PC-9 (cell line): Measurements from ENCODE around the gene LRRC8C. TPM values are rescaled to one million over a fixed set of nuclear protein-coding genes. Genes with fewer than 3 reads are reported as not detected.

Experiments used
- BruUV-seq: library from RNA; stranded (reverse); fragments of 400-500 nt; replicated peaks from 2 replicates; lab custom pipeline; 2021; lab: Mats Ljungman, UMichigan
- CTCF ChIA-PET: fragments of 300-600 bp; sonication (Branson Sonifier 250); formaldehyde crosslinking; loops from one replicate; lab custom pipeline; 2022; ENCODE audit warnings: antibody characterized with exemption; lab: Charles Lee
- POLR2A ChIA-PET: fragments of 300-600 bp; sonication (Branson Sonifier 250); formaldehyde crosslinking; loops from one replicate; lab custom pipeline; 2022; ENCODE audit warnings: antibody characterized with exemption; ENCODE audit not compliant: unreplicated experiment; lab: Charles Lee
- DNase-seq, 2 experiments: peaks; one replicate each; pipeline versions ENCODE4 v3.0.0 to v3.0.0-alpha.2; 2015 to 2022; ENCODE audit warnings: mixed read lengths in 1 of 2
- H2AFZ ChIP-seq: fragments of 200-600 bp; sonication (generic); 2 replicates; pipeline ENCODE4 v1.8.1; 2017; ENCODE audit warnings: antibody characterized with exemption
- H3F3A ChIP-seq: fragments of 200-600 bp; sonication (generic); 2 replicates; pipeline ENCODE4 v1.8.1; 2017; ENCODE audit warnings: antibody characterized with exemption, mild to moderate bottlenecking, low read depth; ENCODE audit not compliant: insufficient read depth
- H3K27ac ChIP-seq: fragments of 200-600 bp; sonication (generic); 2 replicates; pipeline ENCODE4 v1.6.1; 2016; ENCODE audit warnings: mixed run types
- H3K27me3 ChIP-seq: fragments of 200-600 bp; sonication (generic); 2 replicates; pipeline ENCODE4 v1.6.1; 2016; ENCODE audit warnings: low read depth, mixed run types; ENCODE audit not compliant: insufficient read depth
- H3K36me3 ChIP-seq: fragments of 200-600 bp; sonication (generic); 2 replicates; pipeline ENCODE4 v1.6.1; 2016; ENCODE audit warnings: low read depth, mixed run types
- H3K4me1 ChIP-seq: fragments of 200-600 bp; sonication (generic); replicated peaks from 2 replicates; pipeline ENCODE4 v1.6.1; 2016; ENCODE audit warnings: mixed run types; ENCODE audit not compliant: insufficient read depth
- H3K4me2 ChIP-seq: fragments of 200-600 bp; sonication (generic); 2 replicates; pipeline ENCODE4 v1.6.1; 2017; ENCODE audit warnings: mixed run types
- H3K4me3 ChIP-seq: fragments of 200-600 bp; sonication (generic); 2 replicates; pipeline ENCODE4 v1.6.1; 2016; ENCODE audit warnings: mixed run types
- H3K79me2 ChIP-seq: fragments of 200-600 bp; sonication (generic); 2 replicates; pipeline ENCODE4 v1.6.1; 2017; ENCODE audit warnings: low read depth, mixed run types
- H3K9me2 ChIP-seq: fragments of 200-600 bp; sonication (generic); 2 replicates; pipeline ENCODE4 v1.8.1; 2017; ENCODE audit warnings: mild to moderate bottlenecking; ENCODE audit not compliant: insufficient read depth
- H3K9me3 ChIP-seq: fragments of 200-600 bp; sonication (generic); 2 replicates; pipeline ENCODE4 v1.8.1; 2016; ENCODE audit warnings: low read depth; ENCODE audit not compliant: insufficient read depth
- H4K20me1 ChIP-seq: fragments of 200-600 bp; sonication (generic); 2 replicates; pipeline ENCODE4 v1.8.1; 2017; ENCODE audit not compliant: insufficient read depth
- CTCF ChIP-seq: fragments of 200-600 bp; sonication (generic); conservative IDR thresholded peaks from 2 replicates; pipeline ENCODE4 v1.6.1; 2017; ENCODE audit warnings: mixed run types, antibody characterized with exemption, mild to moderate bottlenecking, moderate library complexity
- EZH2 ChIP-seq: fragments of 200-600 bp; sonication (generic); IDR thresholded peaks from 2 replicates; pipeline ENCODE4 v1.8.0; 2017; ENCODE audit warnings: antibody characterized with exemption, low read depth
- intact Hi-C: fragments of 100-400 bp; cut with micrococcal nuclease; formaldehyde crosslinking; loops from one replicate; pipeline ENCODE4 v1.10.0; 2022; ENCODE audit not compliant: unreplicated experiment
- total RNA-seq: library from RNA; stranded (reverse); gene quantifications from 2 replicates; pipeline ENCODE4 v1.2.3, GENCODE V29; 2021

Gene LRRC8C
- total RNA-seq, 1 experiment from 2014 or later: 2.2 TPM

DNA sequence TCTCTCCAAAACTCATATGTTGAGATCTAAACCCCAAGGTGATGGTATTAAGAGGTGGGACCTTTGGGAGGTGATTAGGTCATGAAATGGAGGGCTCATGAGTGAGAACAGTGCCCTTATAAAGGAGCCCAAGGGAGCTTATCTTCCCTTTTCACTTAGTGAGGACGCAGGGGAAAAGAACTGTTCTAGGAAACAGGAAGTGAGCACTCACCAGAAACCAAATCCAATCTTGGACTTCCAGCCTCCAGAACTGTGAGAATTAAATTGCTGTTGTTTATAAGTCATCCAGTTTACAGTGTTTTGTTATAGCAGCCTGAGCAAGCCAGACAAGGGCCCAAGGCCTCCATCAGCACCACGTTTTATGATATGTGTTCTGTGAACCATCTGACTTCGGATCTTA is 127.6 kb downstream of the LRRC8C start:
- Histone ChIP-seq H3F3A (no peaks in the 10 kb centered on the region), H3K27ac (no peak overlapping the region), H3K4me1 (peaks cover 5% of the 10 kb centered on the region), H3K27me3 (no peaks in the 10 kb centered on the region), H3K4me2 (no peak overlapping the region), H3K4me3 (no peak overlapping the region), H3K9me2 (no peaks in the 10 kb centered on the region), H3K36me3 (no peaks in the 10 kb centered on the region), H3K9me3 (no peaks in the 10 kb centered on the region), H4K20me1 (no peaks in the 10 kb centered on the region), H3K79me2 (no peaks in the 10 kb centered on the region), H2AFZ (no peak overlapping the region)
- no TSS peak for BruUV-seq
- CTCF ChIA-PET: no interaction called here
- TF ChIP-seq CTCF (no peak), EZH2 (no peak)
- intact Hi-C loops: loop anchor here (5.0 kb wide), 2 partner anchors 403 to 758 kb away; no protein-coding TSS in a partner anchor
- no peak for DNase-seq
- POLR2A ChIA-PET: no interaction called here

DNA sequence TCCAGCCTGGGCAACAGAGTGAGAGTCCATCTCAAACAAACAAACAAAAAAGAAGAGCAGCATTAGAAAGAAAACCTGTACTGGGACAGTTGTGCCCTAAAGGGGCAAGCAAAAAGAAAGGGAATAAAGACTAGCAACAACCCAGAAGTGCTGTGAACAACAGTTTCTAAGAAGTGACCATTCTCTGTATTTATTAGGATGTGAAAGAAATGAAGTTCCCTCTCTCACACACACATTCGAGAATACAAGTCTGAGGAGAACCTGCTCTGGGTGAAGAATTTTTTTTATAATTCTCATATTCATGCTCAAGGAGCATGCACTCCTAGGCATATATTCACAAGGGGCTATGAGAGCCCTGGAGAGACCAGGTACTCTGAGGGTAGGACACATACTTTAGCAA is 128.4 kb downstream of the LRRC8C start:
- no peak overlapping the region for H3K27ac ChIP-seq
- H2AFZ ChIP-seq: no peak overlapping the region
- no peaks in the 10 kb centered on the region for H3F3A ChIP-seq
- no peak for DNase-seq
- no peaks in the 10 kb centered on the region for H3K79me2 ChIP-seq
- no peaks in the 10 kb centered on the region for H3K9me3 ChIP-seq
- no TSS peak for BruUV-seq
- intact Hi-C loops: loop anchor here (5.0 kb wide), 2 partner anchors 404 to 759 kb away; no protein-coding TSS in a partner anchor
- ChIA-PET POLR2A (no interaction called here), CTCF (no interaction called here)
- TF ChIP-seq CTCF (no peak), EZH2 (no peak)
- no peaks in the 10 kb centered on the region for H3K27me3 ChIP-seq
- peaks cover 5% of the 10 kb centered on the region for H3K4me1 ChIP-seq
- no peaks in the 10 kb centered on the region for H3K9me2 ChIP-seq
- H3K4me2 ChIP-seq: no peak overlapping the region
- H3K4me3 ChIP-seq: no peak overlapping the region
- H3K36me3 ChIP-seq: no peaks in the 10 kb centered on the region
- no peaks in the 10 kb centered on the region for H4K20me1 ChIP-seq

- TF ChIP-seq CTCF (no peak), EZH2 (no peak)
- DNase-seq: no peak
- Histone ChIP-seq H3F3A (no peaks in the 10 kb centered on the region), H3K36me3 (no peaks in the 10 kb centered on the region), H3K4me2 (no peak overlapping the region), H3K4me3 (no peak overlapping the region), H4K20me1 (no peaks in the 10 kb centered on the region), H3K79me2 (no peaks in the 10 kb centered on the region), H3K9me3 (no peaks in the 10 kb centered on the region), H3K4me1 (peaks cover 5% of the 10 kb centered on the region), H2AFZ (no peak overlapping the region), H3K27me3 (no peaks in the 10 kb centered on the region), H3K27ac (no peak overlapping the region), H3K9me2 (no peaks in the 10 kb centered on the region)
- ChIA-PET POLR2A (no interaction called here), CTCF (interaction anchor here (2.3 kb wide), 1 partner anchor 278 kb away, joined by 16 read pairs; no protein-coding TSS in a partner anchor)
- intact Hi-C loops: loop anchor here (2.0 to 5.0 kb wide), 5 partner anchors 129 to 760 kb away; partner anchors contain the start of genes LRRC8B and LRRC8C
- BruUV-seq: no TSS peak
Measured at GRCh38 chr1:89761901-89762300, 129.0 kb downstream of the LRRC8C start.
